ENCODE data around the gene CGB2.
"Not testable (repeated sequence)": the region's sequence is repeated elsewhere in the genome, so short reads cannot be mapped to it uniquely, and the experiment has no call there.

CGB2 gene

GRCh38 chr19:49038557-49039276, 7.0 kb downstream of the CGB2 start:
- DNase-seq, result not testable (repeated sequence)

DNA sequence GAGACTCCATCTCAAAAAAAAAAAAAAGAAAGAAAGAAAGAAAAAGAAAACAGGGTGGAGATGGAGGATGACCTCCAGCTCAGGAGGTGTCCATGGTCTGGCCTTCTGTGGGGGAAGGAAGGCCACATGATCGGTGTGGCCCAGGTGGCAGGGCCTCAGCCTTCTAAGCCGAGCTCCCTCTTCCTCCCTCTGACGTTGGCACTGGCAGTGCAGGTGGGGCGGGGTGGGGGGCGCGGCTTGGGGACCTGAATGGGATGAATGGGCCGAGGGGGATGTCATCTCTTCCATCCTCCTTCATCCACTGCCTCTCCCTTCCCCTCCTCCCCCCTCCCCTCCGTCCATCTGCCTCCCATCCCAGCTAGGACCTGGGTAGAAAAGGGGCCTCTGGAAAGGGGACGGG, 8.0 kb downstream of the CGB2 start:
- DNase-seq, result not testable (repeated sequence)

DNA sequence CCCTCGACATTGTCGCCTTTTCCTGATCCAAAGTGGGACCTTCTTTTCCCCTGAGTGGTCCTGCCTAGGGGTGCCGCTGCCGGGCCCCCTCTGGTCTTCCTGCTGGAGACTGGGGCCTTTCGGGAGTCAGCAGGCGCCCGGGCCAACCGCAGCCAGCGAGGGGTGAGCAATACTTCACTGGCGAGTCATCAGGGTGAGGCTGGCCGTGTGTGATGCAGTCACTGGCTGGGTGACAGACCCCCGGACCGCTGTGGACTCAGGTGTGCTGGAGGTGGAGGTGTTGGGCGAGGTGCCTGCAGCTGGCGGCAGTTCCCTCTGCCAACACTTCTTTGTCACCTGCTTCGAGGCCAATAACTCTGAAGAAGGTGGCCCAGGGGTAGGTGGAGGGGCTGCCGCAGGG, 10.5 kb downstream of the CGB2 start:
- no peak for DNase-seq

DNA sequence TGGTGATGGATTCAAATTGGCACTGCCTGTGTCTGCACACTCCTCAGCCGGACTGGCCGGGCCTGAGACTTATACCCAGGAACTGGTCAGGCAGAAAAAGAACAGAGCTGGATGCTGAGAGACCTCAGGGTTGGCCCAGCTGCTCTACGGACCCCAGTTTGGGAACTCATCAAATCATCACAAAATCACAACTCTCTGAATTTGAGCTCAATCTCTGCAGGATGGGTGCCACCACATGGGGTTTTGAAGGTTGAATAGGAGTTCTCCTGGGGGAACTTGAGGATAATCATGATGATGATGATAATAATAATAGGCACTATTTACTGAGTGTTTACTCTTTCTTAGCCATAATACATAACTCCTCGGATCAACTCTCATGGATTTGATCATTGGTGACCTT, 11.0 kb downstream of the CGB2 start:
- not testable (repeated sequence) for DNase-seq

DNA sequence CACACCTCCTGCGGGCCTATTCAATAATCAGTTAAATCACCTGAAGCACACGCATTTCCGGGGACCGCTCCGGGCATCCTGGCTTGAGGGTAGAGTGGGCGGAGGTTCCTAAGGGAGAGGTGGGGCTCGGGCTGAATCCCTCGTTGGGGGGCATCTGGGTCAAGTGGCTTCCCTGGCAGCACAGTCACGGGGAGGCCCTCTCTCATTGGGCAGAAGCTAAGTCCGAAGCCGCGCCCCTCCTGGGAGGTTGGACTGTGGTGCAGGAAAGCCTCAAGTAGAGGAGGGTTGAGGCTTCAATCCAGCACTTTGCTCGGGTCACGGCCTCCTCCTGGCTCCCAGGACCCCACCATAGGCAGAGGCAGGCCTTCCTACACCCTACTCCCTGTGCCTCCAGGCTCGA, 11.9 kb downstream of the CGB2 start, which contains the start of gene CGB5:
Gene CGB5 (plus strand): TSS at position 301 of the 400 bp plus-strand sequence. CDS start 362 bp downstream, outside the sequence.
- not testable (repeated sequence) for DNase-seq

GRCh38 chr19:49049011-49049410, 17.3 kb downstream of the CGB2 start, which contains the start of gene CGB8:
CGB8 (minus strand) TSS chr19:49049111; CDS start chr19:49048739, 372 bp downstream.
- DNase-seq, result not testable (repeated sequence)

- not testable (repeated sequence) for DNase-seq
These were observed 18.1 kb downstream of the CGB2 start for GRCh38 chr19:49049834-49050233.

- DNase-seq, result not testable (repeated sequence)
These were observed 18.8 kb downstream of the CGB2 start for GRCh38 chr19:49050376-49051033.

DNA sequence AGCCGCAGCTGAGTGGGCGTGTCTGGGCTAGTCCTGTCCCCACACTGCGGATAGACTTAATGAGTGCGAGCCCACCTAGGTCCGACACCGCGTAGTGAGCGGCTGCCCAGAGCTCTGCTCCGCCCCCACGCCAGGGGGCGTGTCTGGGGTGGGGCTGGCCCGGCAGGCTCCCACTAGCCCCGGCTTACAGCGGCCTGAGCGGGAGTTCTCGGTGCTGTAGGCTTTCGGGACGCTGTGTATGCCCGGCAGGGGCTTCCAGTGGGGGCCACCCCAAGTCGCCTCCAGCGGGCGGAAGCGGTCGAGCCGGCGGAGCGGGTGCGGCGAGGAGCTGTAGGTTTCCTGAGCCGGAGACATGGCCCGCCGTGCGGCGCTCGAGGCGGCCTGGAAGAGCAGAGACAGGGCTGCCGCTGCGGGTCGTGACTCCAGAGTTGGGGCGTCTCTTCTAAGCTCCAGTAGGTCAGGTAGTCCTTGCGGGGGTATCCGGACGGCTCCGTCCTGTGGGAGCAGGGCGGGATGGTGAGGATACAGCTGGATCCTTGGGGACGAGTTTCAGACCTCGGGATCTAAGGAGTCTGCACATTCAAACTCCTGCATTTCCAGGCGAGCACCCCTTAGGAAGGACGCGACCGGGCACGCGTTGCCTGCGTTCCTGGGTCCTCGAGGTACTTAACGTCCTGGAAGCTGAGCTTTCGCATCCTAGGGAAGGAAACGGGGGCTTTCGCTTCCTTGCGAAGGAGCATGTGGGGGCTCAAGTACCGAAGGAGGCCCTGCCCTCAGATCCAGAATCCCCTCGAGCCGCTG, 24.6 kb downstream of the CGB2 start:
- peak; percentile 34 to 45 for DNase-seq

DNA sequence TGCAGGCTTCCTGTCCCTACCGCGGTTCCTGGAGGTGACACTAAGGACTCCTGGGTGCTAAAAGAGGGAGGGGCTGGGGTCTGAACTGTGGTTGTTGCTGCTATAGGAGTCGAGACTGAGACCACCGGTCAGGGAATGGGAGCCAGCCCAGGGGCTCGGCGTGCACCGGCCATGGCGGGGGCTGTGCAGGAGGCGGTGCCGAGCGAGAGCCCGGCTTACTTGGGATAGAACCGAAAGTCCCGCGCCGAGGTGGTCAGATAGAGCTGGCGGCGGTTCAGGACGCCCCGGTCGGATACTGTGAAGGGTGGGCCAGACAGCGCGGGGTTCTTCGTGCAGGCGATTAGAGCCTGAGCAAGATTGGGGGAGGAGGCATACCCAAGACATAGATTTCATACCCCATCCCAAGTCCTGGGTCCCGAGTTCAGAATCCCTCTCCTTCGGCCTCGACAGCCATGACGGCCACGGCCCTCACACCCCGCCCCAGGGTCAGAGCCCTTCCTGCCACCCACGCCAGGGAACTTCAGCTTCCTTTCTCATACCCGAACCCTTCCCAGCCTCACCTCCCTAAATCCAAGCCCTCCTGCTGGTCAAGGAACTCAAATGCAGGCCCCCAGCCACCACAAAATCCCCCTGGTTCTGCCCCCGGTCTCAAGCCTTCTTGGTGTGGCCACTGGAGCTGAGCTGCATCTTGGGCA, 25.4 kb downstream of the CGB2 start:
- not testable (repeated sequence) for DNase-seq

DNA sequence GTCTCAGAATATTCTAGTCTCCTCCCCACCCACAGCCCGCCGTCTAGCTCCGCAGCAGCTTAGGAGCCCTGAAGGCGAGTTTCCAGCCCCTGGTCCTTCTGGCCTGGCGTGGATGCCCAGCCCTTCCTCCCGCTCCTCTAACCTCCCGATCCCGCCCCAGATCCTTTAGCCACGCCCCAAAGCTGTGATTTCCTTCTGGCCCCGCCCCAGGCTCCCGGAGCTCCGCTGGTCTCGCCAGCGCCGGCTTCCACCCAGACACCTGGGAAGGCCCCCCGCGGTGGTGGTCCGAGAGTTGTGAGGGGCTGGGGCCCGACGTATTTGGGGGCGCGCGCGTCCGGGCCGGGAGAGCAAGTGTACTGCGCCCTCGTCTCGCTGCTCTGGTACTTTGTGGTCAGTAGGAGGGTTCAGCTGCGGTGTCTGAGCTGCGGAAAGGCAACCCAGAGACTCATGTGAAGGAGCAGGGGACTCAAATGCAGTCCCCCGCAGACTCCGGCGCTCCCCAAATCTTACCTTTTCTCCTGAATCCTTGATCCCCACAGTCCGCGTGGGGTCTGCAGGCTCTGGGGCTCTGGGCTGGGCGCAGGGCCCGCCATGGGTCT, 26.0 kb downstream of the CGB2 start, which contains the start of gene CGB7:
Gene CGB7 (minus strand): TSS at position 114 of the 599 bp plus-strand sequence. CDS start 2,374 bp downstream, outside the sequence.
- DNase-seq, result peak; percentile 30 to 32

DNA sequence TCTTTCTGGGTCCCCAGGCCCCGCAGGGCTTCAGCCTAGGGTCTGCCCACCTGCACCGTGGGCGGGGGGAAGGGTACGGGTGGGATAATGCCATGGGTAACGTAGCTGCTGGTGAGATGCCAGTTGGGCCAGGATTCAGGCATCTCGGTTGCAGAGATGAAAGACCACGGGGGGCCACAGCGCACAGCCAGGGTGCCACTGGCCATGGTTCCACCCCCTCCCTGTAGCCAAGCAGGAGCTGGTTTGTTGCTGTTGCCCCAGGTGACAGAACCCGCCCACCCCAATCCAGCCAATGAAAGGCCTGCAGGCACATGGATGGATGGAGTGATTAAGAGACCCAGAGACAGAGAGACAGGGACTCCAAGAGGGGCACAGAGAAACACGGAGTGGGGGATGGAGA, 26.9 kb downstream of the CGB2 start:
- peak in 1 of 2 donors; percentile 12 for DNase-seq

- no peak for DNase-seq
These were observed 27.4 kb downstream of the CGB2 start for GRCh38 chr19:49059053-49059452.

- DNase-seq, result no peak
These were observed 29.3 kb downstream of the CGB2 start for GRCh38 chr19:49061000-49061399.

- DNase-seq, result no peak
These were observed 29.8 kb downstream of the CGB2 start for GRCh38 chr19:49061445-49061844.

DNA sequence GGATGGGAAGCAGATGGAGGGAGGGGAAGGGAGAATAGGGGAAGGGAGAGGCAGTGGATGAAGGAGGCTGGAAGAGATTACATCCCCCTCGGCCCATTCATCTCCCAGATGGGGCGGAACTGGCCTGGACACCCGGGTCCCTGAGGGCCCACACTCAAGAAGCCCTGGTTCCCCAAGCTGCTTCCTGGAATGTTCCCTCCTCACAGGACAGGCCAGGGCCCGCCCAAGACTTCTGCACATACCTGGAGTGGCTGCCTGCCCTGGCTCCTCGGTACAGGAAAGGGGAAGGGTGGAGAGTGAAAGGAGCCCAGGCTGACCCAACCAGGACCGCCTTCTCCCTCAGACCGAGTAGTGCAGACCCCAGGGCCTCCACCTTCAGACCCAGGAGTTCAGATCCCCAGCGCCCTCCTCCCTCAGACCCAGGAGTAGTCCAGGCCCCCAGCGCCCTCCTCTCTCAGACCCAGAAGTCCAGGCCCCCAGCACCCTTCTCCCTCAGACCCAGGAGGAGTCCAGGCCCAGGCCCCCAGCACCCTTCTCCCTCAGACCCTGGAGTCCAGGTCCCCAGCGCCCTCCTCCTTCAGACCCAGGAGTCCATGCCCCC, 32.4 kb downstream of the CGB2 start:
- DNase-seq, result no peak

GRCh38 chr19:49064768-49065611, 33.3 kb downstream of the CGB2 start, which contains the start of gene NTF4:
NTF4 (minus strand) TSS chr19:49064818; CDS start chr19:49061997, 2,821 bp downstream.
- DNase-seq, result no peak

- no peak for DNase-seq
These were observed 34.3 kb downstream of the CGB2 start for GRCh38 chr19:49065905-49066512.

DNA sequence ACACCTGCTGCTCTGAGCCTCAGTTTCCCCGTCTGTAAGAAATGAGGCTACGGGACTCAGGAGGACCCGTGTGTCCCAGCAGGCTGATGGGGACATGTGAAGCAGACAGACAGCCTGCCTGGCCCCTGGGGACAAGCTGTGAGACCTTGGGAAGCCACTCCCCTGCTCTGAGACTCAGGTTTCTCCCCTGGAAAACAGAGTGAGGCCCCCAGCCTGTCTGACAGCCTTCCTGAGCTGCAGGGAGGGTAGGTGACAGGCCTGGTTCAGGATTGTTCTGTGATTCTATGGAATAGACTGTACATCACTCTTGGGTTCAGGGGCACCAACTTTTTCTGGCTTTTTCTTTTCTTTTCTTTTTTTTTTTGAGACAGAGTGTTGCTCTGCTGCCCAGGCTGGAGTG, 35.9 kb downstream of the CGB2 start:
- no peak for DNase-seq

- DNase-seq, result no peak
These were observed 37.3 kb downstream of the CGB2 start for GRCh38 chr19:49069026-49069425.

Measured in CD4-positive, alpha-beta T cell treated with Interleukin-1 beta for 1 hour (primary cell).